Measurements from ENCODE around the gene TMEM181. TPM values are rescaled to one million over a fixed set of nuclear protein-coding genes. Genes with fewer than 3 reads are reported as not detected.

The TMEM181 gene
- total RNA-seq, 1 experiment from 2014 or later = 18.7 TPM

DNA sequence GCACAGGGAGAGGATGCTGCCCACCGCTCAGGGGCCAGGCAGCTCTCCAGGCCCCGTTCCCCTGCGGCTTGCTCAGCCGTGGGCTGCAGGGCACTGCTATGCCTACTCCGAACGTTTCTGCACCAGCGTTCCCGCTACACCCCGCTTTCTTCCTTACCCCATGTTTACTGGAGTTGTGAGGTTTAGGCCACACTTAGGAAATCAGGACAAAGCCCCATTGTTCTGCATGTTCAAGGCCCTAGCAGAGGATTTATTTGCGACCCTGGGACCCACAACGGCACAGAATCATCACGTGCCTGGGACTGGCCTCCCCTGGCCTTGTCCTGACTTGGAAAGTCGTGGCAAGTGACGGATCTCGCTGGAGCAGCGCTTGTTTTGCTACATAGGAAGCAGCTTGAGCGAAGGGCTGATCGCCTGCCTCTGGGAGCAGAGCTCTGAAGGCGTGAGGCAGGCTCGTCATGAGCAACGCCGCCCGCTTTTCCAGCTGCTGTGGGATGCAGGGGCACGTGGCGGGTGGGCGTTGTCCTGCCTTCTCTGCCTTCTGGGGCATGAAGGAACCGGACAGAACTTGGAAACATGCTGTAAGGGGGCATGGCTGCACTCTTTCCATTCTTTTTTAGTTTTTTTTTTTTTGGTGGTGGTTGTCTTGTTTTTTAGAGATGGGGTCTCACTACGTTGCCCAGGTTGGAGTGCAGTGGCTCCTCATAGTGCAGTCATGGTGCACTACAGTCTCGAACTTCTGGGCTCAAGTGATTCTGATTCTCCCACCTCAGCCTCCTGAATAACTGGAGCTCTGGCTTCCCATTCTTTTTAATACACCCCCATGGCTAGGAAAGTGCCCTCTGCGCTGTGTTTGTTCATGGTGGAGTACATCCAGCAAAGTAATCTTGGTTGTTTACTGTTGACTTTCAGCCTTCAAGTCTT is 14.6 kb upstream of the TMEM181 start:
- no peak for DNase-seq
- H3K79me2 ChIP-seq (ENCODE audit: low read depth) = no peaks in the 10 kb centered on the region
- no peaks in the 10 kb centered on the region for H3K9me3 ChIP-seq (ENCODE audit: insufficient read depth, low read depth)
- CTCF ChIA-PET = no interaction called here
- intact Hi-C loops (cut with micrococcal nuclease; ENCODE audit: unreplicated experiment) = no loop called here
- H4K20me1 ChIP-seq (ENCODE audit: insufficient read depth) = no peaks in the 10 kb centered on the region
- no peaks in the 10 kb centered on the region for H3K36me3 ChIP-seq (ENCODE audit: low read depth)
- no peaks in the 10 kb centered on the region for H3K4me1 ChIP-seq (replicated peaks; ENCODE audit: insufficient read depth)
- no peak overlapping the region for H3K4me2 ChIP-seq
- H3K9me2 ChIP-seq (ENCODE audit: insufficient read depth) = no peaks in the 10 kb centered on the region
- H3K27me3 ChIP-seq (ENCODE audit: insufficient read depth, low read depth) = 0 out of 2 replicates have a peak, but pooled peaks cover 1% of the 10 kb centered on the region
- H3K27ac ChIP-seq = no peak overlapping the region
- H3K4me3 ChIP-seq = no peak overlapping the region
- POLR2A ChIA-PET (ENCODE audit: unreplicated experiment) = no interaction called here
- H2AFZ ChIP-seq = no peak overlapping the region
- no peaks in the 10 kb centered on the region for H3F3A ChIP-seq (ENCODE audit: insufficient read depth, low read depth)
- TF ChIP-seq, protein P1, sequence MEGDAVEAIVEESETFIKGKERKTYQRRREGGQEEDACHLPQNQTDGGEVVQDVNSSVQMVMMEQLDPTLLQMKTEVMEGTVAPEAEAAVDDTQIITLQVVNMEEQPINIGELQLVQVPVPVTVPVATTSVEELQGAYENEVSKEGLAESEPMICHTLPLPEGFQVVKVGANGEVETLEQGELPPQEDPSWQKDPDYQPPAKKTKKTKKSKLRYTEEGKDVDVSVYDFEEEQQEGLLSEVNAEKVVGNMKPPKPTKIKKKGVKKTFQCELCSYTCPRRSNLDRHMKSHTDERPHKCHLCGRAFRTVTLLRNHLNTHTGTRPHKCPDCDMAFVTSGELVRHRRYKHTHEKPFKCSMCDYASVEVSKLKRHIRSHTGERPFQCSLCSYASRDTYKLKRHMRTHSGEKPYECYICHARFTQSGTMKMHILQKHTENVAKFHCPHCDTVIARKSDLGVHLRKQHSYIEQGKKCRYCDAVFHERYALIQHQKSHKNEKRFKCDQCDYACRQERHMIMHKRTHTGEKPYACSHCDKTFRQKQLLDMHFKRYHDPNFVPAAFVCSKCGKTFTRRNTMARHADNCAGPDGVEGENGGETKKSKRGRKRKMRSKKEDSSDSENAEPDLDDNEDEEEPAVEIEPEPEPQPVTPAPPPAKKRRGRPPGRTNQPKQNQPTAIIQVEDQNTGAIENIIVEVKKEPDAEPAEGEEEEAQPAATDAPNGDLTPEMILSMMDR (conservative IDR thresholded peaks at IDR 0.05) = no peak
- TF ChIP-seq EZH2 (IDR thresholded peaks at IDR 0.05; ENCODE audit: low read depth) = no peak
- BruUV-seq (replicated peaks) = no TSS peak

DNA sequence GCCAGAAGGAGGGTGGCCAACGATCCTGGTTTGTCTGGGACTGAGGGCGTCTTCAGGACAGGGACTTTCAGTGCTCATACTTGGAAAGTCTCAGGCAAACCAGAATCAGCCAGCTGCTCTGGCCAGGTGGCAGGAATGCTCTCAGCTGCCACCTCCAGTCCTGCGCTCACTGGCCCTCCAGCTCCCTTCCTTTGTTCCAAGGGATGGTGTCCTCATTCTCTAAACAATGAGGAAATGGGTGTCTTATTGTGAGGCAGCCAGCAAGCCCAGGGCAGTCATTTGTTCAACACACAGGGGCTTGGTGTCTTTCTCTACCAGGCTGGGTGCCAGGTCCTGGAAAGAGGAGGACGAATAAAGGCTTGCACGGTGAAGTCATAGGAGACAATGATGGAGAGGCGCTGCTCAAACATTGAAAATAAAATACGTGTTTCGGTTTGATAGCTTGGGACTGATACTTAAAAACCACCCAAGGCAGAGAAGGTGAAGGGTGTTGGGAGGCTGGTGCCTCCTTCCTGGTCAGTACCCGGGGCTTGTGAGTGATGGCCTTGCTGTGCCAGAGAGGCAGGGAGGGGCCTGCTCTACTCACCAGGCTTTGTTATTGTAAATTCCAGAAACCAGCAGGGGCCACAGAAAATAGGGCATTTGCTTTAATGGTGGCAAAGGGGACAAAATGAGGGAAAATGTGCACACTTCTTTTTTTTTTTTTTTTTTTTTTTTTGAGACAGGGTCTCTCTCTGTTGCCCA is 11.3 kb upstream of the TMEM181 start:
- Histone ChIP-seq H3K27ac (no peak overlapping the region), H3K4me2 (no peak overlapping the region), H3K4me1 (replicated peaks; ENCODE audit: insufficient read depth) (no peaks in the 10 kb centered on the region), H3K27me3 (ENCODE audit: insufficient read depth, low read depth) (no peaks in the 10 kb centered on the region), H3K79me2 (ENCODE audit: low read depth) (no peaks in the 10 kb centered on the region), H3K9me2 (ENCODE audit: insufficient read depth) (no peaks in the 10 kb centered on the region), H2AFZ (no peak overlapping the region), H3K4me3 (no peak overlapping the region), H3K36me3 (ENCODE audit: low read depth) (no peaks in the 10 kb centered on the region), H3F3A (ENCODE audit: insufficient read depth, low read depth) (no peaks in the 10 kb centered on the region), H3K9me3 (ENCODE audit: insufficient read depth, low read depth) (no peaks in the 10 kb centered on the region), H4K20me1 (ENCODE audit: insufficient read depth) (no peaks in the 10 kb centered on the region)
- intact Hi-C loops (cut with micrococcal nuclease; ENCODE audit: unreplicated experiment) = no loop called here
- POLR2A ChIA-PET (ENCODE audit: unreplicated experiment) = no interaction called here
- no peak for DNase-seq
- TF ChIP-seq, protein P1 (conservative IDR thresholded peaks at IDR 0.05) = no peak
- TF ChIP-seq EZH2 (IDR thresholded peaks at IDR 0.05; ENCODE audit: low read depth) = no peak
- BruUV-seq (replicated peaks) = no TSS peak
- CTCF ChIA-PET = no interaction called here

DNA sequence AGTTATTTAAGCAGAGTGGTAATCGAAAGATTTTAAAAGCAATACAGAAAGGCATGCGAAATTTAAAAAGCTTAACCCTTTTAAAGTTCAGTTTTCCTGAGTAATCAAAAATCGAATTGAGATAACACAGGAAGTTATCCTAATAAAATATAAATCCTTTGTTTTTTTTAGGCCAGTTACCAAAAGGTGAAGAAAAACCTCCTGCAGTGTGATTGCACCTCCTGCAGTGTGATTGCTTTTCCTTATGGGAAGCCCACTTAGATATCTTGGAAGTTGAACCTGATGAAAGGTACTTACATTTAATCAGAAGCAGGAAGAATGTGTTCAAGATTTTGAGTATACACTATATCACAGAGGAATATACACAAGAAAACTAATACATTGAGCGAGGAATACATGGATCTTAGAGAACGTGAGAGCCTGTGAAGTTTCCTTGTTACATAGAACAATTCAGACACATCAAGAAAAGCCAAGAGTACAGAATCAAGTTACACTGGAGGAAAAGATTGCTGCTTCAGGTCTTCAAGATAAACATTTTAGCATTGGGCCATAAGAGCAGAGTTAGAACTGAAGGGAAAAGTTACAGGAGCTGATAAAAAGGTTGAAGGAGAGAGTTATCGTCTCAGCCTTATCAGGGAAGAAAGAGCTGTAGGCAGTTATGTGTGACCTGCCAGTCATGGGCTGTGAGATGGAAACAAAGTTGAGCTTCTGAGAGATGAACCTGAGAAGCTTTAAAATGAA is 7.7 kb upstream of the TMEM181 start:
- ChIA-PET CTCF (no interaction called here), POLR2A (ENCODE audit: unreplicated experiment) (interaction anchor here (0.5 to 0.6 kb wide), 2 partner anchors 68 to 348 kb away, joined by 4 read pairs; no protein-coding TSS in a partner anchor)
- no peak for DNase-seq
- intact Hi-C loops (cut with micrococcal nuclease; ENCODE audit: unreplicated experiment) = no loop called here
- BruUV-seq (replicated peaks) = no TSS peak
- H4K20me1 ChIP-seq (ENCODE audit: insufficient read depth) = no peaks in the 10 kb centered on the region
- H3K79me2 ChIP-seq (ENCODE audit: low read depth) = no peaks in the 10 kb centered on the region
- no peaks in the 10 kb centered on the region for H3K4me1 ChIP-seq (replicated peaks; ENCODE audit: insufficient read depth)
- H3K4me2 ChIP-seq = no peak overlapping the region
- TF ChIP-seq, protein P1 (conservative IDR thresholded peaks at IDR 0.05) = no peak
- no peak for TF ChIP-seq EZH2 (IDR thresholded peaks at IDR 0.05; ENCODE audit: low read depth)
- no peaks in the 10 kb centered on the region for H3K9me3 ChIP-seq (ENCODE audit: insufficient read depth, low read depth)
- no peaks in the 10 kb centered on the region for H3K36me3 ChIP-seq (ENCODE audit: low read depth)
- H3F3A ChIP-seq (ENCODE audit: insufficient read depth, low read depth) = no peaks in the 10 kb centered on the region
- H3K27me3 ChIP-seq (ENCODE audit: insufficient read depth, low read depth) = no peaks in the 10 kb centered on the region
- no peak overlapping the region for H3K27ac ChIP-seq
- H3K4me3 ChIP-seq = no peak overlapping the region
- H2AFZ ChIP-seq = no peak overlapping the region
- H3K9me2 ChIP-seq (ENCODE audit: insufficient read depth) = no peaks in the 10 kb centered on the region; the same call in 1 of the 2 replicates

Measured in PC-9 (cell line).